Measurements from ENCODE around the gene SMPDL3B.

The SMPDL3B gene

DNA sequence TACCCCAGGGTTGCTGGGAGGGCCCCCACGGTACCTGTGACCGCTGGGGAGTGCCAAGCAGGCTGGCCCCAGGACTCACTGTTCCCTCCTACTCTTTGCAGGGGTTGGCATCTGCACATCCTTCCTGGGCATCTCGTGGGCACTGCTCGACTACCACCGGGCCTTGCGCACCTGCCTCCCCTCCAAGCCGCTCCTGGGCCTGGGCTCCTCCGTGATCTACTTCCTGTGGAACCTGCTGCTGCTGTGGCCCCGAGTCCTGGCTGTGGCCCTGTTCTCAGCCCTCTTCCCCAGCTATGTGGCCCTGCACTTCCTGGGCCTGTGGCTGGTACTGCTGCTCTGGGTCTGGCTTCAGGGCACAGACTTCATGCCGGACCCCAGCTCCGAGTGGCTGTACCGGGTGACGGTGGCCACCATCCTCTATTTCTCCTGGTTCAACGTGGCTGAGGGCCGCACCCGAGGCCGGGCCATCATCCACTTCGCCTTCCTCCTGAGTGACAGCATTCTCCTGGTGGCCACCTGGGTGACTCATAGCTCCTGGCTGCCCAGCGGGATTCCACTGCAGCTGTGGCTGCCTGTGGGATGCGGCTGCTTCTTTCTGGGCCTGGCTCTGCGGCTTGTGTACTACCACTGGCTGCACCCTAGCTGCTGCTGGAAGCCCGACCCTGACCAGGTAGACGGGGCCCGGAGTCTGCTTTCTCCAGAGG, 31.8 kb downstream of the SMPDL3B start:
- FAIRE-seq (no peak), DNase-seq (ENCODE audit: insufficient read length, low spot score) (no peak)
- TF ChIP-seq POLR2AphosphoS5 (IDR thresholded peaks at IDR 0.05; ENCODE audit: low read depth, low read length) (no peak), SPI1 (IDR thresholded peaks at IDR 0.05; ENCODE audit: low read depth, low read length) (no peak)

- no peak for TF ChIP-seq SPI1 (IDR thresholded peaks at IDR 0.05; ENCODE audit: low read depth, low read length)
- no peak for DNase-seq (ENCODE audit: insufficient read length, low spot score)
- no peak for FAIRE-seq
Measured at GRCh38 chr1:27967106-27967883, 32.5 kb downstream of the SMPDL3B start.

GRCh38 chr1:27967884-27968466, 33.2 kb downstream of the SMPDL3B start:
- FAIRE-seq (no peak), DNase-seq (ENCODE audit: insufficient read length, low spot score) (no peak)
- no peak for TF ChIP-seq POU2F2 (IDR thresholded peaks at IDR 0.05; ENCODE audit: low read depth, low read length)
- TF ChIP-seq SPI1 (IDR thresholded peaks at IDR 0.05; ENCODE audit: low read depth, low read length), result no peak
- TF ChIP-seq TAF1 (IDR thresholded peaks at IDR 0.05; ENCODE audit: low read depth, low read length), result no peak
- no peak for TF ChIP-seq PAX5 (IDR thresholded peaks at IDR 0.05; ENCODE audit: insufficient read depth, low read length, severe bottlenecking)
- no peak for TF ChIP-seq POLR2A (IDR thresholded peaks at IDR 0.05; ENCODE audit: low read depth, low read length)
- TF ChIP-seq POLR2AphosphoS5 (IDR thresholded peaks at IDR 0.05; ENCODE audit: low read depth, low read length), result no peak

DNA sequence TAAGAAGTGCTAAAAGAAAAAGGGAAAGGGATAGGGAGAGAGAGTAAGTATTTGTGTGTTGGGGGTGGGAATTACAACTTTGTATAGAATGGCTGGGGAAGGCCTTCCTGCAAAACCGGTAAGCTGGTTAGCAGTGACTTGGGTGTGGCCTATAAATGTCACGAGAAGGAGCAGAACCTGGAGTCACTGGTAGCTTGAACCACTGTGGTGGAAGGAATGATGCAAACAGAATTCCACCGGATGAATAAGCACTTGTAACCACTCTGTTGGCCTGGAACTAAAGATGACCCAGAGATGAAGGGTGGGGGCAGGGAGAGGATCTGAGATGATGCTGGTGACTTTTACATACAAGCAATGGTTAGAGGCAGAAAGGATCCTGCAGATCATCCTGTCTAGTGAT, 33.9 kb downstream of the SMPDL3B start:
- FAIRE-seq (no peak), DNase-seq (ENCODE audit: insufficient read length, low spot score) (no peak)
- TF ChIP-seq POU2F2 (IDR thresholded peaks at IDR 0.05; ENCODE audit: low read depth, low read length) (no peak), POLR2A (IDR thresholded peaks at IDR 0.05; ENCODE audit: low read depth, low read length) (no peak)

DNA sequence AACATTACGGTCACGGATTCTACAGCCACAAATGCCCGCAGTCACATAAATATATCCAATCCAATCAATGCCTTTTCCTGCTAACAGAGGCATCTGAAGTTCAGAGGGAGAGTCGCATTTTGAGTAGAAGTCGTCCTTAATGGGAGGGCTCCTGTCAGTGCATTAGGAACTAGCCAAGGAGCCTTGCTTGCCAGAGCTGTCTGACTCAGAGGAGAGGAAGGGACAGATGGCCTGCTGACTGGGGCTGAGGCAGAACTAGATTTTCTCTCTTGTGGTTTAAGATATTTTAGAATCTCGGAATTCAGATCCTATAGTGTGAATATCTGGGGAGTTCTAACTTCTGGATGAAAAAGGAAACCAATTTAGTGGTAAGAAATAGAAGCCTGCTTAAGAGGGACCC, 35.6 kb downstream of the SMPDL3B start:
- FAIRE-seq (no peak), DNase-seq (ENCODE audit: insufficient read length, low spot score) (no peak)
- TF ChIP-seq POLR2AphosphoS5 (IDR thresholded peaks at IDR 0.05; ENCODE audit: low read depth, low read length), result no peak
- no peak for TF ChIP-seq TAF1 (IDR thresholded peaks at IDR 0.05; ENCODE audit: low read depth, low read length)
- TF ChIP-seq PAX5 (IDR thresholded peaks at IDR 0.05; ENCODE audit: insufficient read depth, low read length, severe bottlenecking), result no peak
- TF ChIP-seq POLR2A (IDR thresholded peaks at IDR 0.05; ENCODE audit: low read depth, low read length), result no peak
- TF ChIP-seq POU2F2 (IDR thresholded peaks at IDR 0.05; ENCODE audit: low read depth, low read length), result no peak
- no peak for TF ChIP-seq SPI1 (IDR thresholded peaks at IDR 0.05; ENCODE audit: low read depth, low read length)

- DNase-seq (ENCODE audit: insufficient read length, low spot score) (no peak), FAIRE-seq (no peak)
- TF ChIP-seq POLR2AphosphoS5 (IDR thresholded peaks at IDR 0.05; ENCODE audit: low read depth, low read length) (no peak), POU2F2 (IDR thresholded peaks at IDR 0.05; ENCODE audit: low read depth, low read length) (no peak), POLR2A (IDR thresholded peaks at IDR 0.05; ENCODE audit: low read depth, low read length) (no peak), SPI1 (IDR thresholded peaks at IDR 0.05; ENCODE audit: low read depth, low read length) (no peak)
Measured at GRCh38 chr1:27971674-27972073, 36.9 kb downstream of the SMPDL3B start.

GRCh38 chr1:27972141-27972540, 37.3 kb downstream of the SMPDL3B start:
- DNase-seq (ENCODE audit: insufficient read length, low spot score) (no peak), FAIRE-seq (no peak)
- no peak for TF ChIP-seq POLR2AphosphoS5 (IDR thresholded peaks at IDR 0.05; ENCODE audit: low read depth, low read length)
- no peak for TF ChIP-seq TAF1 (IDR thresholded peaks at IDR 0.05; ENCODE audit: low read depth, low read length)
- TF ChIP-seq PAX5 (IDR thresholded peaks at IDR 0.05; ENCODE audit: insufficient read depth, low read length, severe bottlenecking), result no peak
- TF ChIP-seq POLR2A (IDR thresholded peaks at IDR 0.05; ENCODE audit: low read depth, low read length), result no peak
- no peak for TF ChIP-seq POU2F2 (IDR thresholded peaks at IDR 0.05; ENCODE audit: low read depth, low read length)
- no peak for TF ChIP-seq SPI1 (IDR thresholded peaks at IDR 0.05; ENCODE audit: low read depth, low read length)

DNA sequence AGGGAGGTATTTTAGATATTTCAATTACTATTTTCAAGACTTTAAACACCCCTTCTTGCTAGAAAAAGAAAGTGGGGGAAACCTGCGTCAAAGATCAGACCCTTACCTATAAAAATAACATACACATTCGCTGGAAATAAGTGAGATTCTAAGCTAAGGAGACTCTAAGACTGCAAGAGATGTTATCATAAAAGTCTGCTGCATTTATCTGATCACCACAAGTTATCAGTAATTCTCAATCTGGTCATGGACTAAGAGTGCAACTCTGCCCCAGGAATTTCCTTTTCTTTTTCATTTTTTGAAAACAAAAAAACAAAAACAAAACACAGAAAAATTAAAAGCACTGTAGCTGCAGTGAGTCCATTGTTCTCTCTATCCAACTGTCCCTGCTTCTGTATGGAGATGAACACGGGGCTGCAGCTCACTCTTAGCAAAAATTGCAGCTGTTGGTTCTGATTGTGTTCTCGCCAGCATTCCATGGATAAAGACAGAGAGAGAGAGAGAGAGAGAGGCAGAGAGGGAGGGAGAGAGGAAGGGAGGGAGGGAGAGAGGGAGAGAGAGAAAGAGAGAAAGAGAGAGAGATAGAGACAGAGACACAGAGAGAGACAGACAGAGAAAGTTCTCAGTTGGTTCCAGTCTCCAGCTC, 39.1 kb downstream of the SMPDL3B start:
- FAIRE-seq (no peak), DNase-seq (ENCODE audit: insufficient read length, low spot score) (no peak)
- TF ChIP-seq TAF1 (IDR thresholded peaks at IDR 0.05; ENCODE audit: low read depth, low read length) (no peak), SPI1 (IDR thresholded peaks at IDR 0.05; ENCODE audit: low read depth, low read length) (no peak), PAX5 (IDR thresholded peaks at IDR 0.05; ENCODE audit: insufficient read depth, low read length, severe bottlenecking) (no peak), POLR2A (IDR thresholded peaks at IDR 0.05; ENCODE audit: low read depth, low read length) (no peak), POU2F2 (IDR thresholded peaks at IDR 0.05; ENCODE audit: low read depth, low read length) (no peak), POLR2AphosphoS5 (IDR thresholded peaks at IDR 0.05; ENCODE audit: low read depth, low read length) (no peak)

DNA sequence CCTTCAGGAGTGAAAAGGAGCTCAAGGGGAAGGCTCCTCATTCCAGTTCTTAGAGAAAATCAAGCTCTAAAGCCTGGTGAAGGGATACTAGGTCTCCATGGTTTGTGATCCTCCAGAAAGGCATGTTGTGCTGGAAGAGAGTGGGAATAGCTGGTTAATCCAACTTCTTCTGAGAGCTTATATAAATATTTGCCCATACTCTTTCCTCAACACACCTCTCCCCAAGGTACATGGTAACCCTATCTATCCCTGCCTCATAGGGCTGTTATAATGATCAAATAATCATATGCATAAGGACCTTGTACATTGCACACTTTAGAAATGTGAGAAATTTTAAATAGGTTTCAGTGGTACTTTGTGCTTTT, 39.6 kb downstream of the SMPDL3B start:
- no peak for TF ChIP-seq POLR2AphosphoS5 (IDR thresholded peaks at IDR 0.05; ENCODE audit: low read depth, low read length)
- no peak for TF ChIP-seq POU2F2 (IDR thresholded peaks at IDR 0.05; ENCODE audit: low read depth, low read length)
- TF ChIP-seq SPI1 (IDR thresholded peaks at IDR 0.05; ENCODE audit: low read depth, low read length), result no peak
- TF ChIP-seq POLR2A (IDR thresholded peaks at IDR 0.05; ENCODE audit: low read depth, low read length), result no peak
- TF ChIP-seq TAF1 (IDR thresholded peaks at IDR 0.05; ENCODE audit: low read depth, low read length), result no peak
- TF ChIP-seq PAX5 (IDR thresholded peaks at IDR 0.05; ENCODE audit: insufficient read depth, low read length, severe bottlenecking), result no peak
- FAIRE-seq, result no peak
- no peak for DNase-seq (ENCODE audit: insufficient read length, low spot score)

All from GM12891 (cell line).